GM21619 (cell line): ENCODE data around the gene RNF19B.
"Not testable (repeated sequence)": the region's sequence is repeated elsewhere in the genome, so short reads cannot be mapped to it uniquely, and the experiment has no call there.

Source experiments
- ATAC-seq: cut with Tn5 transposase; IDR thresholded peaks from one replicate; pipeline ENCODE4 v1.9.1; 2021; ENCODE audit not compliant: unreplicated experiment

Gene RNF19B

GRCh38 chr1:32933742-32934322 is 30.8 kb downstream of the RNF19B start:
- ATAC-seq, result no peak

- no peak for ATAC-seq
Measured at GRCh38 chr1:32931760-32932159, 32.8 kb downstream of the RNF19B start.

DNA sequence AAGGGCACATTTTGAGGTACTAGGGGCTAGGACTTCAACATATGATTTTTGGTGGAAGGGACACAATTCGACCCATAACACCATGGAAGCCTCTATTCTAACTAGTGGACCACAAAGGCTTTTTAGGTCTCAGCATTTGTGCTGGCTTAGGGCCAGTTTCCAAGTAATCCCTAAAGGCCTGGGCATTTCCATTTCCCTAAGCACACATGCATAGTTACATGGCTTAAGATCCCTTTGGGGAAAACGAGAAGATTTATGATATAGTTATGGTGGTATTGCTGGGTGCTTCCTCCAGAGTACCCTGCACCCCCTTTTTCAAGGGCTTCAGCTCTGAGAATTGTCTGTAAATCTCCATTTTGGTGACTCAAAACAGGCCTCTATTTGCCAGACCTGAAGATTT is 35.2 kb downstream of the RNF19B start:
- no peak for ATAC-seq

DNA sequence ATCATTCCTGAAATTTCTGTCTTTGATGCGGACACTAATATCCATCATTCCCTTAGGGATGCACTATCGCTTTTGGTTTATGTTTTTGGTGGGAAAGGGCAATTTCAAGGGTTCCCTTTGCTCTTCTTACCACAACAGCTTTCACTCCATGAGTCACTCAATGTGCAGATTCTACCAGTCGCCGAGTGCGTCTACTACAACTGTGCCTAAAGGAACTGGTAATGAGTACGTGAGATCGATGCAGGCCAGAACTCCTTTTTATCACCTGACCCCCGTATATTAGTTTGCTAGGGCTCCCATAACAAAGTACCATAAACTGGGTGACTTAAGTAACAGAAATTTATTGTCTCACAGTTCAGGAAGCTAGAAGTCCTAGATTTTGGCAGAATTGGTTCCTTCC is 35.9 kb downstream of the RNF19B start:
- no peak for ATAC-seq

DNA sequence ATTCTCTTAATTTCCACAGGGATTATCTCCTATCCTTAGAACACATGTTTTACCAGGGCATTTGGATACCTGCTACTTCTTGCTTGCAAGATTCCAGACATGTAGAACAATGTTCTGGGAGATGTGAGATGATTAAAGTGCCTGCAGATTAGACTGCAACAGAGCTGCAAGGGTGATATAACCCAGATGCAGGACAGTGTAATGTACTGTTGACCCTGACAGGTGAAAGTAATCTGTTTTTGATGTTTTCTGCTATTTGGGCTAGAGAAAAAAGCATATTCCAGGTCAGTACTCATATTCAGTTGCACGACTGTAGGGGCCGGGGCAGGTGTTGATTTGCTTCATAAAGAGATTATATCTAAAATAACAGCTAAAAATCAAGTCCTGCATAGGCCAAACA is 36.3 kb downstream of the RNF19B start:
- no peak for ATAC-seq

- ATAC-seq, result no peak
Measured at GRCh38 chr1:32927441-32927840, 37.2 kb downstream of the RNF19B start.

DNA sequence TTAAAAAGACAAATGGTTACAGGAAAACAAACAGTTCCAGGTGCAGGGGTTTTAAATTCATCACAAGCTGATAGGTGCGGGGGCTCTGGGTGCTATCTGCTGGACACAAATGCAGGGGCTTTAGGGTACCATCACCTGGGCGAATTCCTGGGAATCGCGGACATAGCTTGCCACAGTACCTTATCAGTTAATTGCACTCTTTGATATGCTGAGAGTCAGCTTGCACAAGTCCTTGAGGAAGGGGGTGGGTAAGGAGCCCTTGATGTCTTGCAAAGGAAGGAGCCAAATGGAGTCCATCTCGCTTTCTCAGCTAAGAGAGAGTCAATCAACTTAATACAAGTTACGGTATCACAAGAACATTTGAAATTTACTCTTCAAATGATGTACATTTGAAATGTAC is 38.0 kb downstream of the RNF19B start:
- ATAC-seq, result no peak

DNA sequence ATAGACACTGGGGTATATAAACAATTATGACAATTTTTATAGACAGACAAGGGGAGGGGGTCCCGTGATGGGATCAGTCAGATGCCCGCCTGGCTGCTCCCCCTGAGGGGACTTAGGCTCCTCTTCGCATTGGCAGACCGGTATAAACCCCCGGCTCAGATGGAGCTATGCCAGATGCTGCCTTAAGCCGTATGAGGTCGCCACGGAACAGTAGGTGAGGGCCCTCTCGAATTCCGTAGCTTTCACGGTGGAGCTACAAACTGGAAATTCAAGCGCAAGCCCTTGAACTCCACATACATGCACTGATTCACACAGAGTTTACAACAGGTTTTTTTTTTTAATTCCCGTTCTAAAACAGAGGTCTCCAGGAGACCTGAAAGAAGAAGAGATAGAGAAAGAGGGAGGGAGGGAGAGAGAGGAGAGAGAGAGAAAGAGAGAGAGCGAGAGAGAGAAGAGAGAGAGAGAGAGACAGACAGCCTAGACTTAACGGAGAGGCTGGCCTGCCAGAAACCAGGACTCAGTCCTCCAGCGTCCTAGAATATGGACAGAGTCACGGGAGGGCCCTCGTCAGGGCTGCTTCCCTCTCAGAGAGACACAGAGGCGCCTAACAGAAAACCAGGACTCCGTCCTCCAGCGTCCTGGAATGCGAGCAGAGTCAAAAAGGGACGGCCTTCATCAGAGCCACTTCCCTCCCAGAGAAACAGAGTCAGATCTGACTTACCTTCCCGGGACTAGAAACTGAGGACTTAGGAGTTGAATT is 39.0 kb downstream of the RNF19B start:
- no peak for ATAC-seq

DNA sequence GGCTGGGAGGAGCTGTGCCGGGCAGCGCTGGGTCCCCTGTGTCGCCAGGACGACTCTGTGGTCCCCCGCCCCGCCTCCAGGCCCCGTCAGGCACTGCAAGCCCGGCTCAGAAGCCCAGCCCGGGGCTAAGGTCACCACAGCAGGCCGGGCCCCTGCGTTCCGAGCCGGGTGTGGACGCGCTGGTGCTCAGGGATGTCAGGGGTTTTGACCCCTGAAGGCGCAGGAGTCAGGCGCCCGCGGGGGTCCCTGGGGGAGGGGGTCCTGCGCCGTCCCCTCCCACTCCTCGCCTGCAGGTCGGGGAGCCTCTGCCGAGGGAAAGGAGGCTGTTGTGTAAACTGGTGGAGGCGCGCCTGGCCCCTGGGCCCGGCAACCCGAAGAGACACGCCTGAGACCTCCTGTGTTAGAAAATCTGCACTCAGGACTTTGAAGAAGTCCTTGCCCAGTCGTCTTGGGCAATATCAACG is 39.7 kb downstream of the RNF19B start:
- no peak for ATAC-seq

- no peak for ATAC-seq
Measured at GRCh38 chr1:32920833-32921232, 43.8 kb downstream of the RNF19B start.

DNA sequence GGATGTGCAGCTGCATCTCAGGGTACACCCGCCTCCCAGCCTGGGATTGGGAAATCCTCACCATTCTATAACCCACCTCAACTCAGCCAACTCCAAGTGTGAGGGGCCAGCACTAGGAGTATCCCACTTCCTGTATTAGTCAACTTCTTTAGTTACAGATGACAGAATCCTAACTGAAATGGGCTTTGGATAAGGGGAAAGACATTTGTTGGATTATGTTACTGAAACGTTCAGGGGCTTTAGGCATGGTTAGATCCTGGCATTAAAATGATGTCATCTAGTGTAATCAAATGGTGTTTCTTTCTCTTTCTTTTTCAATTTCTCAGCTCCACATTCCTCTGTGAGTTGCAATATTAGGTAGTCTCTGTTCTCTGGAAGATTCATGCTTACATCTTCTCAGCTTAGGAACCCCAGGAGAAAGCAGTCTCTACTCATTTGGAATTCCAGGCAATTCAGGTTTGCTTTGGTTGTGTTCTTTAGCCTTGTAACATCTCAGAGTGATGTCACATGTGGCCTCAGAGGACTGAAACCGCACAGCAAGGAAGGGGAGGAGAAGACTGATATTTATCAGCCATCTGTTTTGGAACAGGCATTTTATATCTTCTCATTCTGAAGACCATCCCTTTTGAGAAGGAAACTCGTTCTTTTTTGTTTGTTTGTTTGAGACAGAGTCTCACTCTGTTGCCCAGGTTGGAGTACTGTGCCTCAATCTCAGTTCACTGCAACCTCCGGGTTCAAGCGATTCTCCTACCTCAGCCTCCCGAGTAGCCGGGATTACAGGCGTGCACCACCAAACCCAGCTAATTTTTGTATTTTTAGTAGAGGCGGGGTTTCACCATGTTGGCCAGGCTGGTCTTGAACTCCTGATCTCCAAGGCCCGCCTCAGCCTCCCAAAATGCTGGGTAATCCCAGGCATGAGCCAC is 44.5 kb downstream of the RNF19B start:
- ATAC-seq, result no peak

GRCh38 chr1:32918179-32918578 is 46.4 kb downstream of the RNF19B start:
- no peak for ATAC-seq

- ATAC-seq, result no peak
Measured at GRCh38 chr1:32917521-32917920, 47.1 kb downstream of the RNF19B start.

DNA sequence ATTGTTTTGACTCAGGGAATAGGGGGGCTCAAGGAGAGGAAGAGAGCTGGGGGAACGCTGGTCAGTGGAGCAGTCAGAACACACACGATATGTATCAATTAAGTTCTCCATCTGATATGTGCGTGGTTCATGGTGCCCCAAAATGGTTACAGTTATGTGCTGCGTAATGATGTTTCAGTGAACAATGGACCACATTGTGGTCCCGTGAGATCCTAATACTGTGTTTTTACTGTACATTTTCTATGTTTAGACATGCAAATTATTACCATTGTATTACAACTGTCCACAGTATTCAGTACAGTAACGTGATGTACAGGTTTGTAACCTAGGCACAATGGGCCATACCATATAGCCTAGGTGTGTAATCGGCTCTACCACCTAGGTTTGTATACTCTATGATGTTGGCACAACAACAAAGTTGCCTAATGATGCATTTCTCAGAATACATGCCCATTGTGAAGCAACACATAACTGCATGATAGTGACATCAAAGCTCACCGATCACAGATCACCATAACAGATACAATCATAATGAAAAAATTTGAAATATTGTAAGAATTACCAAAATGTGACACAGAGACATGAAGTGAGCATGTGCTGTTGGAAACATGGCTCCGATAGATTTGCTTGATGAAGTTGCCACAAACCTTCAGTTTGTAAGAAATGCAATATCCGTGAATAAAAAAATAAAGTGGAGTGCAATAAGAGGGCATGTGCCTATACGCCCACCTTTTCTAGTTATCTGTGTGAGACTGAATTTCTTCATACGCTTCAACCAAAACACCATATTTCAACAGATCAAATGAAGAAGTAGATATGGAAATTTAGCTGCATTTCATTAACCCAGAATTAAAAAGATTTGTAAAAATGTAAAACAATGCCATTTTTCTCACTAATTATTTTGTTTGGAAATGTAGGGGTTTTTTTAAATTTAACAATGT is 48.6 kb downstream of the RNF19B start:
- no peak for ATAC-seq

DNA sequence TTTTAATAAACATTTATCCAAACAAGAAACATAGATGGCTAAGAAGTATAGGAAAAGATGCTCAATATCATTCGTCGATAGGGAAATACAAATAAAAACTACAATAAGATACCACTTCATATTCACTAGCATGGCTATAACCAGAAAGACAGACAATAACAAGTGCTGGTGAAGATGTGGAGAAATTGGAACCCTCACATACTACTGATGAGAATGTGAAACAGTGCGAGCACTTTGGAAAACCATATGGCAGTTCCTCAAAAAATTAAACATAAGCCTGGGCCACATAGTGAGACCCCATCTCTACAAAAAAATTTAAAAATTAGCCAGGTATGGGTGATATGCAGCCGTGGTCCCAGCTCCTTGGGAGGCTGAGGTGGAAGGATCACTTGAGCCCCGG is 54.3 kb downstream of the RNF19B start:
- ATAC-seq, result no peak

GRCh38 chr1:32907435-32907834 is 57.2 kb downstream of the RNF19B start:
- no peak for ATAC-seq

DNA sequence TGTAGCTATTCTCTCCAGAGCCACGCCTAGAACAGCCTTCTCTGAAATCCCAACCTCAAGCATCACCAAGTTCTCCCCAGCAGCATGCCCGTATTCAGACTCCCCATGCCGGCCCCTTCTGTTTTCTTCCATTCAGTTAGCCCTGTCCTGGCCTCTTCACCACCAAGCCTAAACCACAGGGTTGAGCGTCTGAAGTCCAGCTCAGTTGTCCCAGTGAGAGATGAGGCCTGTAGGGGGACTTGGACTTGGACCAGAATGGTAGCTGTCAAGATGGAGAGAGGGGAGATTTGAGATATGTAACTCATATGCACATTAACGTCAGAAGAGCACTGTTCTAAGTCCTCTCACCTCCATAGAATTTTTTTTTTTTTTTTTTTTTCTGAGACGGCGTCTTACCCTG is 58.0 kb downstream of the RNF19B start:
- no peak for ATAC-seq

DNA sequence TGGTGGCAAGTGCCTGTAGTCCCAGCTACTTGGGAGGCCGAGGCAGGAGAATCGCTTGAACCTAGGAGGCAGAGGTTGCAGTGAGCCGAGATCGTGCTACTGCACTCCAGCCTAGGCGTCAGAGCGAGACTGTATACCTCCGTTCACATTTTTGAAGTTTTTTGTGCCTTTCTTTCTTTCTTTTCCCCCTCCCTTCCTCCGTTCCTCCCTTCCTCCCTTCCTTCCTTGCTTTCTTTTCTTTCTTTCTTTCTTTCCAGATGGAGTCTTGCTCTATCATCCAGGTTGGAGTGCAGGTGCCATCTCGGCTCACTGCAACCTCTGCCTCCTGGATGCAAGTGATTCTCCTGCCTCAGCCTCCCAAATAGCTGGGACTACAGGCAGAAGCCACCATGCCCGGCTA is 59.0 kb downstream of the RNF19B start:
- ATAC-seq, result not testable (repeated sequence)

DNA sequence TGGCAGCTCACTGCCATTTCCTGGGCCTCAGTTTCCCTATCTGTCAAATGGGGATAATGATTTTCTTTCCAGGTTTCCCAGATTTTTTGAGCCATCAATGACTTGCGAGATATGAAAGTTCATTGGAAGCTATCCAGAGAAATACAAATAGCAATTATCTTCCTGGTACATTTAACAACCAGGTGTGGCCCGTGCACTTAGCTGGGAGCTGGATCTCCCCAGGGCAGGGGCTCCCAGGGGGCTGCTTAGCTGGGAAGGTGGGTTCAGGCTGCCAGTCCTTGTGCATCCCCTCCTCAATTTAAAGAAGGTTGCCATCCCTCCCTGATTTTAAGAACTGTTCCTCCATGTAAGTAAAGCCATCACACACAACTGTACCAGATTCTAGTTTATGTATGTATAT is 59.8 kb downstream of the RNF19B start:
- ATAC-seq, result no peak

GRCh38 chr1:32903991-32904785 is 60.4 kb downstream of the RNF19B start:
- no peak for ATAC-seq
